HG03558 (cell line): Measurements from ENCODE around the gene OSBP2.

Experiments used
- ATAC-seq: cut with Tn5 transposase; IDR thresholded peaks from one replicate; pipeline ENCODE4 v1.9.1; 2021; ENCODE audit warnings: moderate number of reproducible peaks; ENCODE audit not compliant: unreplicated experiment; ENCODE audit errors: extremely low read depth

OSBP2 gene

DNA sequence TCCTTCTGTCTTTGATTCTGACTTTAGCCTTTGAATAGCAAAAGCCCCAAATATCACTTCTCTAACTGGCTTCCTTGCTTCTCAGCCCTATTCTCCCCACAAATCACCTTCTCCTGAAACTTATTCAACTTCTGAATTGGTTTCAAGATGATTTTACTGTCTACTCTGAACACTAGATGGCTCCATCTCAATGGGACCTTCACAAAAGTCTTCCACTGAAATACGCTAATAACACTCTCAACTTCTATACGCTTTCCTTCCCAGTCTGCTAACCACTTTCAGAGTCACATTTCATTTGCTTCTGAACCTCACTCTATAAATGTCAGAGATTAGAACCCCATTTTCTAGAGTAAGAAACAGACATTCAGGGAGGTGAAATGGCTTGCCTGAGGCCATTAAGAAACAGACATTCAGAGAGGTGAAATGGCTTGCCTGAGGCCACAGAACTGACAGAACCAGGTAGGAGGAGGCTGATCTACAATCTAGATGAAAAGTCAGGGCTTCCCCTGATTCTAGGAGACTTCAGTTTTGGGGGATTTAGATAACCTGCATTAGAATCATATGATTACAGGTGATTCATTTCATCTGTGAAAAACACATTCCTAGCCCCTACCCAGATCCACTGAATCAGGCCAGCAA lies 253.3 kb downstream of the OSBP2 start:
- no peak for ATAC-seq

GRCh38 chr22:30948930-30949342 lies 254.3 kb downstream of the OSBP2 start:
- ATAC-seq: no peak

DNA sequence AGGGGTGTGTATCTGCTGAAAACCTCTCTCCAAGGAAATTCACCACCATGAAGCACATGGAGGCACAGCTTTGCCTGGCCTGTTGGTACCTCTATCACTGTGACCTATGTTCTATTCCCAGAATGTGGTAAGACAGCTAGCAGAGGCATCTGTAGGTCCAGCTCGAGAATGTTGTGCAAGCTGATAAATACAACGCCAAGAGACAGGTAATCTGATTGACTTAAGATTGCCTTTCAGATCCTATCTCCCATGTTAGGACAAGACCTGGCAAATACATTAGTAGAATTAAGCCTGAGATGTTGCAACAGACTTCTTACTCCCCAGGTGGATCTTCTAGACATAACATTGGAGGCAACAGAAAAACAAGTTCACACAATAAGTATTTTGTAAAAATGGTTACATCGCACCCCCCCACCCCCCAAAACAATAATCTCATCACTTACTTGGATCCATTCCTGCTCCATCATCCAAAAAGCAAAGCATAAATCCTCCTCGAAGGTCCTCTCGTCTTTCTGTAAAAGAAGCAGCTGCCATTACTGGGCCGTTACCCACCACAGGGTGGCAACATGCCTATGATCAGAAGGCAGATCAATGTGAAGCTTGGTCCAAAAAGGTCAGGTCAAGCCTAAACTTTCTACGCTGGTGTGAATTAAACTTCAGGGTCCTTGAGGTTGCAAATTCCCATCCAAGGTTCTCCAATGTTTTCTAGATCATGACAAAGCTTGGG lies 255.4 kb downstream of the OSBP2 start:
- ATAC-seq: no peak

DNA sequence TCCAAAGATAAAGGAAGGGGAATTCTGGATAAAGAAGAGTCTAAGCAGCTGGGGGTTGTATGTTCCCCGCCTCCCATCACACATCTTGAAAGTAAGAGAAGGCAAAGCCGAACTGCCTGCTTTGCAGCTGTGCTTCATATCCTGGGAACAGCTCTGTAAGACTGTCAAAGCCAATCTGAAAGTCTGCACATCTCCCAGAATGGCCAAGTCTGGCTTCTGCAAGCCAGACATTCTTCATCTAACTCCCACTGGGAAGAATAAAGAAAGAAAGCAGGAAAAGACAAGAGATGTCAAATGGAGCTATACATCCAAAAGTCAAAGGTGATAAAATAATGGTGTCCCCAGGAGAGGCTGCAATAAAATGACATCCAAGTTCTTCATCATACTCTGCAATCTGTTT lies 258.5 kb downstream of the OSBP2 start:
- no peak for ATAC-seq

DNA sequence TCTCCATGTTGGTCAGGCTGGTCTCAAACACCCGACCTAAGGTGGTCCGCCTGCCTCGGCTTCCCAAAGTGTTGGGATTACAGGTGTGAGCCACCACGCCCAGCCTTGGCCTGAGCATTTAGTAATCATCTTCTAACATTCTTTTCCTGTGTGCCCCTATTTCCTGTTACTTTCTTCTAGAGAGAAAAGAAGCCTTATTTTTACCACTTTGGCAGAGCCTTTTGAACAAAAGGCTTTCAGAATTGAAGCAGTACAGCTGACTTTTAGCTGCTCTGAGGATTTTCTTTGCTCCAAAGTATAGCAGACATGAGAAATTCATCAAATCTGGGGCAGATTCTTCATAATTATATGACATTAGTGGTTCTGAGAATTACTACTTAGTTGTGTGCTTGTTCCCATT lies 260.5 kb downstream of the OSBP2 start:
- no peak for ATAC-seq
